GM21381 (cell line): ENCODE data around the gene GRIK1.
"Not testable (repeated sequence)": the region's sequence is repeated elsewhere in the genome, so short reads cannot be mapped to it uniquely, and the experiment has no call there.

Source experiments
- ATAC-seq: cut with Tn5 transposase; IDR thresholded peaks from one replicate; pipeline ENCODE4 v1.9.1; 2021; ENCODE audit warnings: mild to moderate bottlenecking, moderate library complexity; ENCODE audit not compliant: unreplicated experiment

GRIK1 gene

DNA sequence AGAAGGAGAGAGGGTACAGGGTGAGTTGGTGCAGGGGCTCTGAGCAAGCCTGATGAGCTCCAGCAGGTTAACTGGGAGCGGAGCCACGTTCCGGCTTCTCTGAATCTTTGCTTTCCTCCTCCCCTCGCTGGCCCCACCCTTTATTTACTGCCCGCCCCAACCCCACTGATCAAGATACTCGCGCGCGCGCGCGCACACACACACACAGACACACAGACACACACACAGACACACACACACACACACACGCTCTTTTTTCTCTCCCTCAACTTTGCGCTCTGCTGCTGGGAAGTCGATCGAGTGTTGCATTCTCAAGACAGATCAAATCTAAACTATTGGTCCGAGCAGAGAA, at the start of gene GRIK1:
Gene GRIK1 (minus strand): TSS at position 73 of the 352 bp plus-strand sequence.
- ATAC-seq = no peak

DNA sequence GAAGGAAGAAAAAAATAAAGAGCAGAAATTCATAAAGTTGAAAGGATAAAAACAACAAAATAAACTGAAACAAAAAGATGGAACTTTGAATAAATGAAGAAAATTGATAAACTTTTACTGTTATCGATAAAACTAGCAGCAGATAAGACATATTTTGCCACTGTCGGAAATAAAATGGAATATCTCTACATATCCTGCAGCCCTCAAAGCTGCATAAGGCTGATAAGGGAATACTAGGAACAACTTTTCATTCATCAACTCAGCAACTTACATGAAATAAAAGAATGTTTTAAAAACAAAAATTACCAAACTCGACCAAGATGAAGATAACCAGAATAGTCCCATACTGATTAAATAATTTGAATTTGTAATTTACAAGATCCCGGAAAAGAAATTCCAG, 48.0 kb upstream of the GRIK1 start:
- ATAC-seq = no peak

DNA sequence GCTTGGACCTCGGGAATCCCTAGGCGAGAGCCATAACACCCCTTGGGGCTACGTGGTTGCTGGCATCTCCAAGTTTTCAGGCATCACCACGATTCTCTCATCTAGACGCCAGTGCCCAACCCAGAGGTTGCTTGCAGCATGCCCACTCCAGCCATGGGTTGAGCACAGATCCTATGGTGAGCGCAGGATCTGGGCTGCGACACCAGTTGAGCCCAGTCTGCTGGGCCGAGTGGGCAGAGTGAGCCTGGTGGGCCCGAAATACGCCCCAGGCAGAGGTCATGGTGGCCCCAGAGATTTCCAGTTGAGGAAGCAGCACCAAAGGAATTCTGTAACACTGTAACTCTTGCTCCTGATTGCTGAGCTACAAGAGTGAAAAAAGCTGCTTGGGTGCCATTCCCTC, 46.1 kb upstream of the GRIK1 start:
- no peak for ATAC-seq

DNA sequence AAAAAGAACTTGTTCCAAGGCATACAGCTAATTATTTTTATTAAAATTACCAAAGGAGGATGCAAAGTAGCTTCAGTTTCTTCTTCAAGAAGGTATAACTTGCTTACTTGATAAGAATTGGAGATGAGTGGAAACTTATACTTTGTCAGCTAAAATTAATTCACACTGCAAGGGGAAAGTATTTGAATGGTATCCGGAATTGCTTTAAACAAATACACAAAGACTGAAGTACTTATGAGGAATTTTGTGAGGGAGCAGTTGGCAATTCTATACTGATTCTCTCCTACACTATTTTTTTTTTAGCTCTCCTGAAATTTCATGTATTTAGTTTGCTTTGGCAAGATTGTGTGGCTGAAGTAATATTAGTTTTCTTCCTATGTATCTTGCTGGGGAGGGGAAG, 39.2 kb upstream of the GRIK1 start:
- ATAC-seq = no peak

DNA sequence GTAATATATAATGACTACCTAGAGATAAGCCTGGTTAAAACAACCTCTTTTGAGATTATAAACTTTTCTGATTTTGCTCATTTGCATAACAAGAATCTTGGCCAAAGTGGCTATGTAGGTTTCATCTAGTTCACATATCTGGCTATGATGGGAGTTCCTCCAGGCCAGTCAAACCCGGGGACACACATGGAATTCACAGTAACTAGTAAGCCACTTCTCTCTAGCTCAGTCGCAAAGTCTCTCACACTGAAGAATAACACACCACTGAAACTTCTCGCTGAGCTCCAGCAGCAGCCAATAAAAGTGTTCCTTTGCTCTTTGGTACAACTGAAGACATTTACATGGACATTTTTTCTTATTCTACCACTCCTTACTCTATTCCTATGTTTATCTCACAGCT, 36.0 kb upstream of the GRIK1 start:
- ATAC-seq = no peak

DNA sequence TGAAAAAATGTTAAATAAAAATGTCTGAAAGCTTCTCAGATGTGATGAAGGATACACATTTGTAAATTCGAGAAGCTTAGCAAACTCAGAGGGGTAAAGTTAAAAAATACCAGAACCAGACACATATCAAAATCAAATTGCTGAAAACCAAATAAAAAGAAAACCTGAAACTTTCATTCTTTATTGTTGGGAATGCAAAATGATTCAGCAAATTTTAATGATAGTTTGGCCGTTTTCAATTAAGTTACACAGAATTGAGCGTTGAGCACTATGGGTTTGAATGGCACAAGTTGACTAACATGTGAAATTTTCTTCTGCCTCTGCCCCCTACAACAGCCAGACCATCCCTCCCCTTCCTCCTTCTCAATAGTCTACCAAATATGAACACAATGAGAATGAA, 33.5 kb upstream of the GRIK1 start:
- no peak for ATAC-seq

DNA sequence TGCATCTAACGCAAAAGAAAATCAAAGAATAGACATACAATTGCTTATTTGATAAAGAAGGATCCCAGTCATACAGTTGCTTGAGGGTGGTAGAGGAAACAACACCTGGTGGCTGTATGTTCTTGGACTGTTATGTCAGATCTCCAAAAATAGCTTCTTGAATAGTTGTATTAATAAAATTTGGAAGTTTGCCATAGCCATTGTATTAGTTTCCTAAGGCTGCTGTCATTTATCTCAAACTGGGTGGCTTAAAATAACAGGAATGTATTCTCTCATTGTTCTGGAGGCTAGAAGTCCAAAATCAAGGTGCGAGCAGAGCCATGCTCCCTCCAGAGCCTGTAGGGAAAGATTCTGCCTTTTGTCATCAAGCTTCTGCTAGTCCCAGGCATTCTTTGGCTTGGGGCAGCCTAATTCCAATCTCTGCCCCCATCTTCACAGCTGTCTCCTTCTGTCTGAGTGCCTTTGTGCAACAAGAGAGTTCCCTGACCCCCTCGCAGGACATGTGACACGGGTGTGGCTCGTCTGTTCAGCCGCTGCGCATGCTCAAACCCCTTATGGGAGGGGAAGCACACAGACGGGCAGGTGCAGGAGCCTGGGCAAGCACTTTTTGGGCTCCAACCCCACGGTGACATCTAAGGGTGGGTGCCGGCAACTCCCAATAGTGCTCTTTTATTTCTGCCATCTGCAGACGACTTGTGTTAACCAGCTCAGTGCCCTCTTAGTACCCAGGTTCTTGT, 21.7 kb upstream of the GRIK1 start:
- no peak for ATAC-seq

DNA sequence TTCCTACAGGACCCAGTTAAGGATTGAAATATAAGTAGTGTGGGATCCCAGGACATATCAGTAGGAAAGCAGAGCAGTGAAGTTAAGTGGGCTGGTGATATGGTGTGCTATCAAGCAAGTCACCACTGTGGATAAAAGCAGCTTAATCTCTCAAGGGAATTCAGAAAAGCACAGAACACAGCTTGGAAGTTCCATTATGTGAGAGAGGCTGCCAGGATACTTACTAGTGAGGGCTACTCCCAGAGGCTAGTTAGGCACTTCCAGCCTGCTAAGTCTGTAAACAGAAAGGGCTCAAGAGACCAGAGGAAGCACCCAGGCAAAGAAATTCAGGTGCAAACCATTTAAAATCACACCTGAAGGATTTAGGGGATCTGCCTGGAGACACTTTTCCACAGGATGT, 18.8 kb upstream of the GRIK1 start:
- ATAC-seq = no peak

DNA sequence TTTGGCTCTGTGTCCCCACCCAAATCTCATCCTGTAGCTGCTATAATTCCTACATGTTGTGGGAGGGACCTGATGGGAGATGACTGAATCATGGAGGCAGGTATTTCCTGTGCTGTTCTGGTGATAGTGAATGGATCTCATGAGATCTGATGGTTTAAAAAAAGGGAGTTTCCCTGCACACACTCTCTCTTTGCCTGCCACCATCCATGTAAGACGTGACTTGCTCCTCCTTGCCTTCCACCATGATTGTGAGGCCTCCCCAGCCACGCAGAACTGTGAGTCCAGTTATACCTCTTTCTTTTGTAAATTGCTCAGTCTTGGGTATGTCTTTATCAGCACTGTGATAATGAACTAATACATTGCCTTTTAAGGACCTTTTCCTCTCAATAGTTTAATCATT, 18.2 kb upstream of the GRIK1 start:
- not testable (repeated sequence) for ATAC-seq

DNA sequence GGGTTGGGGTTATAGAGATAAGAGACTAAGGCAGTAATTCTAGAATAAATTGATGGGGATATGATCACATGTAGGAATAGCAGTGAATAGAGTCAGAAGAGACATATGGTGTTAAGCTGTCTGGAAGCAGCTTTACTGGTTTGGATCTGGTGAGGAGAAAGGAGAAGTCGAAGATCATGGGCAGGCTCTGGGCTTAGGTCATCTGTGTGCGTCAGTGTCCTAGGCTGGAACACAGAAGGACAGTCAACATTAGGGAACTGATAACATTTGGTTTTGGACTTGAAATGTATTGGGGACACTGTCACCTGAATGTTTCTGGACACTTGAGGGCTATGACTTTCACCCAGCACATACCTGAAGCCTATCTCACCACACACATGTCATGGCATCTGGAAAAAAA, 13.9 kb upstream of the GRIK1 start:
- no peak for ATAC-seq

DNA sequence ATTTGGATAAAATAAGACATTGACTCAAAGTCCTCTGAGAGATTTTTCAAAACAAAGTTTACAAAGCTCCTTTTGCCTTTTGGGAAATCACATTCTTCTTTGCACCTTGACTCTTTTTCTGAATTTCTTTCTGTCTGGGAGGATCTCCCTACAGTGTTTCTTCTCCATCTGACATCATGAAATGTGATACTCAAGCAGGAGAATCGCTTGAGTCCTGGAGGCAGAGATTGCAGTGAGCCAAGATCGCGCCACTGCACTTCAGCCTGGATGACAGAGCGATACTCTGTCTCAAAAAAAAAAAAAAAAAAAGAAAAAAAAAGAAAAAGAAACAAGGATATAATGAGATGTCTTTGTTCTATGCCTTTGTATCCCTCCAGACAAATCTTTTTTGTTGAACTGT, 13.3 kb upstream of the GRIK1 start:
- ATAC-seq = no peak

DNA sequence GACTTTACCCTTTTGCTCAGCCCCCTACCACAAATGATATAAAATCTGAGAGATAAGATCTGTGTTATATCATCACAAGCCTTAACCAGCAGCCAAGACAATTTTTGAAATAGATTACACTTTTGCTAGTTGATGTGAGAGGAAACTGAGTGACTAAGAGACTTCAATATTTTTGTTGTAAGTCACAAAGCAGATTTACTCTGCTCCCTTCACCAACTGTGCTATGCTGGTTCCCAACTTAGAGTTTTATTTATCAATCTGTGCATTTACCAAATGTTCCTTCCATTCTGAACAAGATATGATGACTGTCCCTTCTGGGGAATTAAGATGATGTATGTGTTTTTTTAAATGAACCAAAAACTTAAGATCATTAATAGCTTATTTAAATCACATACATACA, 12.1 kb upstream of the GRIK1 start:
- ATAC-seq = no peak

DNA sequence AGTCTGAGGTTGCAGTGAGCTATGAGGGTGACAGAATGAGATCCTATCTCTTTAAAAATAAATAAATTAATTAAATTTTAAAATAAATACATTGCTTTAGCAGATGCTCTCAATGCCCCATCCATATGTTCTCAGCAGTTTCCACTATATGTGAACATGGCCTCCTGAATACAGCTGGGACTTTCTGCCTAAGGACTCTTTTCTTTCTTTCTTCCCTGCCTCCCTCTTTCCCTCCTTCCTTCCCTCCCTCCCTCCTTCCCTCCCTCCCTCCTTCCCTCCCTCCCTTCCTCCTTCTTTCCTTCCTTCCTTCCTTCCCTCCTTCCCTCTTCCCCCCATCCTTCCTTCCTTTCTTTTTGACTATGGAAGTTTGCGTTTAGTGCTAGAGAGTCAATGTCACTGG, 10.2 kb upstream of the GRIK1 start:
- ATAC-seq = no peak

DNA sequence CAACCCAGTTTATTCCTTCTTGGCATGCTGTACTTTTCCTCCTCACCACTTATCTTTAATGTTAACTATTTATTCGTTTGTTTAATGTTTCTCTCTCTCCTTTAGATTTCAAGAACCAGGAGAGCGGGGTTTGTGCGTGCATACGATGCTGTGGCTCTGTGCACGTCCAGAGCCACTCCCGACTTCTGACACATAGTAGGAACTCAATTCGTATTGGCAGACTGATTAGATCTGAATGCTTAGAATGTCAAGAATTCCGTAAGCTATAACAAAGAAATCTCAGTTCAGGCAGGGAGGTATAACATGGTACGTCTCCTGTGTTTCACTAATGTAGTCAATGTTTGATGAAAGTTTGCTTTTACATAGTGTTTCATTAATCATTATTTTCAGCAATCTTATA, 7.3 kb upstream of the GRIK1 start:
- no peak for ATAC-seq

DNA sequence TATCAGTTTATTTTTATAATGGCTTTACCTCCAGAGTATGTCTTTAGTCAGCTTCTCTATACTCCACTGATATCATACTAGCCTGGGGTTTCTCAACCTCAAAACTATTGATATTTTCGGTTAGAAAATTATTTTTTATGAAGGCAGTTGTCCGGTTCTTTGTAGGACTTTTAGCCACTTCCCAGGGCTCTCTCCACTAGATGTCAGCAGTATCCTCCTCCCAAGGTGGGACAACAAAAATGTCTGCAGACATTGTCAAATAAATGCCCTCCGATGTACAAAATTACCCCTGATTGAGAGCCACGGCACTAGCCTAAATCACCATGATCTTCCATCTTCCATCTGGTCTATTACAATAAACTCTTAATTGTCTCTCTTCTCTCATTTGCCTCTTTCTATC, 4.1 kb upstream of the GRIK1 start:
- ATAC-seq = no peak

DNA sequence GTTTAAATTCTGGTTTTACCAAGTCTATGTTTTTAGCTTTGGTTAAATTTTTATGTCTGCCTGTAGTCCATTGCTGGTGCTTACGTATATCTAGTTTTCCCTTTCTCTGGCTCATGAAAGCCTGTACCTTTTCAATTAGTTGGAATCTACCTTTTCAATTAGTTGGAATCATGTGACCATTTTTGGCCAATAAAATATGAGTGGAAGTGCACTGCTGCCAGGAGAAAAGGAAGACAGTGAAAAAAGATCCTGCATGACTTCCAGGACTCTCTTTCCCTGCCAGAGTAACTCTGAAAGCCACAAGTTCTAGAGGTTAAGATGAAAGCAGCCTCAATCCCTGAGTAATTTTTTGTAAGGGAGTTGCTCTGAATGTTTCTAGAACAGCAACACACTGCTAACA, 2.2 kb upstream of the GRIK1 start:
- no peak for ATAC-seq

DNA sequence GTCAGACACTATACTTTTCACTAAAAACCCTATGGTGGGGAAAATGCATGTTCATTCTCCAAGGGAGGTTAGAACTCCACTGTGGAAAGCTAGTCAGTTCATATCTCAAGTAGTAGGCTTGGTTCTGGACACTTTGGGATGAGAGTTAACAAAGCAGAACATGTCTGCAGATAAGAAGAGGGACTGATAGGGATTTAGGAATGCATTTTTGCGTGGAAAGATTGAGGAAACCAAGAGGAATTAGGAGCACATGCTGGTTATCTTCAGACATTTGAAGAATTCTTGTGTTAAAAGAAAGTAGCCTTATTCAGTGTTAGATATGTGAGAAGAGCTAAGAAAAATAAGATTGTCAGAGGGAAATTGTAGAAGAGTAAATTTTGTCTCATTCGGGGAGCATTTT, 1.2 kb upstream of the GRIK1 start:
- no peak for ATAC-seq

DNA sequence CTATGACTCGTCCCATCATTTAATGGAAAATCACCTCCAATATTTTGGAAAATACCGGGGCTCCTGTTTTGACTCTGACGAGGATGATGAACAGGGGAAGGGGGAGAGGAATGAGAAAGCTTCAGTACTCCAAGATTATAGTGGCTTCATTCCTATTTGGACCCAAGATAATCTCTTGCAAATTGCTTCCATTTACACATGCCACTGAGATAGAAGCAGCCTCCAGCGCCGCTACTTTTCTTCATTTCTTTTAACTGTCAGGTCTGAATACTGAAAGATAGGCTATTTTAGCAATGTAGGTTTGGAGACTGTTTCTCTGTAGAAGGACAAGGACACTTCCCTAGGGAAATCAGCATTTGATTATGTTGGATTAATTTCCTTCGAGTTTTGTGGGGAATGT, 565 bp upstream of the GRIK1 start:
- ATAC-seq = no peak

DNA sequence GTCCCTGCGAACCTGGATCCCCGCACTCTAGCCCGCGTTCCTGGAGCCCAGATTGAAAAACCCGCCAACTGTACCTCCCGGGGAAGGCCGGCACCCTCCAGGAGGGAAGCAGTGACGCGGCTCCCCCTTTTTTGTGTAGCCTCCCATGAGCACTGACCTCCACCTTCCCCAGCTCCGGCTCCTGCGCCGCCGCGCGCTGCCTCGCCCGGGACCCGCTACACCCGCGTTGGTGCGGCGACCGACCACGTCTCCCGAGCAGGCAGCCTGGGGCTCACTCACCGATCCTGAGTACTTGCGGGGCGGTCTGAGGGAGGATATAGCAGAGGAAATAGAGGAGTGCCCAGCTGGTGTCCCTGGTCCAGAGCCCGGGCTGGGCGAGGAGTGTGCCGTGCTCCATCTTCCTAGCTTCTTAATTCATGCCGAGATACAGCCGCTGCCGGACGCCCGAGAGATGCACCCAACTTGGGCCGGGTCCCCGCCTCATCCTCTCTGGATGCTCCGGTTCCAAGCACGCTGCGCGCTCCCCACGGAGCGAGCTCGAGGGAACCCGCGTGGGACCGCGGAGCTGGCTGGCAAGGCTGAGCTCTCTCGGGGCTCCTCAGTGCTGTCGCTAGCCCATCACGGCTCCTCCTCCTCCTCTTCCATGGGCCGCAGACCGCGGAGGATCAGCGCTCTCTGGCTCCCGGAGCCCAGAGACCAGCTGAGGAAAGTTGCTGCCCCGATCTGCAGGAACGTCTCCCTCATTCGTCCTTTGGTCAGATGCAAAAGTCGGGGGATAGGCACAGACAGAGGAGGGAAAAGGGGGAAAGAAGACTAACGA, 482 bp downstream of the GRIK1 start:
- no peak for ATAC-seq

DNA sequence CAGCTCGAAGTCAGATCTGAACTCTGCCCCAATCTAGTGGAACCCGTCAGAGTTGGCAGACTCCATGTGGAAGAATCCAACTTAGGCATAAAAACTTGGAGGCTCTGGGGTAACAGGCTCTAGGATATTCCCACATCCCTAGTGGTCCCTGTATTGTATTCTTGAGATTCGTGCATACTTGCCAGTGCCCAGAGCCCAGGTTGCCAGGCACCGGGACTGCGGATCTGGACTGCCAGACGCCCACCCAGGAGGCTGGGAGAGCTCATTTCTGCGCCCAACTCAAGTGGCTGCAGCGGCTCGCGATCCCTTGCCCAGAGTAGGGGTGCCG, 1.1 kb downstream of the GRIK1 start:
- ATAC-seq = no peak

DNA sequence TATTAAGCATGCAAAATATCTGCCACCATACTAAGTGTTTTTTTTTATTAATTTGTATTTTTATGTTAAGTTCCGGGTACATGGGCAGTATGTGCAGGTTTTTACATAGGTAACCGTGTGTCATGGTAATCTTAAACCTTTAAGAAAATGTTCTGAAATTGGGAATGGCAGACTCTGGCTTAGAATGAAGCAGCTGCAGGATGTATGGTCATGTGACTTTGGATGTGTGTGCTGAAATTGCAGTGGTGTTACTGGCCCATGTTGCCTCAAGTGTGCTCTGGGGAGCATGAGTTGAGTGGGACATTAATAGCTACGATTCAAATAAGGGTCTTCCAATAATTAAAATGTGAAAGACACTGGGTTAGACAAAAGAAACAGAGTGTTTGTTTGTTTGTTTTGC, 6.7 kb downstream of the GRIK1 start:
- no peak for ATAC-seq

DNA sequence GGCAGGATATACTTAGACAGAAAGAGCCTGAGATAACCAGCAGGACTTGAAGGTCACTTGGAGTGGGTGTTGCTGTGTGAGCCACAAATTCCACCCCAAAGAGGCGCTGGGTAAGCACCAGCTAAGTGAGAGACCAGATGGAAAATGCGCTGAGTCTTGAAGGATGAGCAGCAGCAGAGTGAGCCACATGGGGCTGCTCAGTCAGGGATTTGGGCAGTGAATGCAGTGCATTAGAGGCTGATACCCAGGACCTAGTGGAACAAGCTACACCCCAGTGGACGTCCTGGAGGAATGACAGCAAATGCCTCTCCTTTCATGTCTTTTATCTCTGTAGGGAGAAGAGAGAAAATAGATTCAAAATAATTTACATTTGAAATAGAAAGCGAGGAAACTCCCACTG, 11.3 kb downstream of the GRIK1 start:
- no peak for ATAC-seq

DNA sequence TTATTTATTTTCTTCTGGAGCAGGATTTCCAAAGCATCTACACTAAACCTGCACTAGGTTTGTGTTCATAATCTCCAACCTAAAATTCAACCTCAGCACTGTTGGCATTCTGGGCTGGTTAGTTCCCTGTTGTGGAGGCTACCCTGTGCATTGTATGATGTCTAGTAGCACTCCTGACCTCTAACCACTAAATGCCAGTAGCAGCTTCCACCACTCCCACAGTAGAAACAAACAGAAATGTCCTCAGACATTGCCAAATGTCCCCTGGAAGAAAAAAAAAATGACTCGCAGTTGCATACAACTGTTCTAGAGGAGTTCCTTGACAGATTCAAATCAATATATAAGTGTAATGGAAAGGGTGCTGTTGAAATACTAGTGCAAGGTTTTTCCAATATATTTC, 18.9 kb downstream of the GRIK1 start:
- ATAC-seq = no peak
